GM04504 (cell line): Measurements from ENCODE around the gene FBXW7.

Experiments
- DNase-seq: peaks from one replicate; pipeline ENCODE4 v3.0.0-alpha.2; 2012; ENCODE audit warnings: low read depth

FBXW7 gene

DNA sequence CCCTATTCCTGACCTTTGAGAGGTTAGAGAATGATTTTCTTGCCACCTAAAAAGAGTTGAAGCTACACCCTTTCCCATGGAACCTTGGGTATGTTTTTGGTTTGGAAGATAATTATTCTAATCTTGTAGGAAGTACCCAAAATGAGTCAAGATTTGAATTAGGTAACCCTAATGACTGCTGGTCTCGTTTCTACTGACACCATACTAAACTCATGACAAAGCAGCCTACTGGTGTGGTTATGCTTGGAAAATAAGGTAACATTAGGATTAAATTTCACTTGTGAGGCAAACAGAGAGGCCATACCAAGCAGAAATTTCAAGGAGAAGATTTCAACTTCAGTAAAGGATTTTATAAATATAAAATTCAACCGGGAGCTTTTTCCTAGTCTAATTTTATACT is 107.9 kb downstream of the FBXW7 start:
- DNase-seq: no peak

DNA sequence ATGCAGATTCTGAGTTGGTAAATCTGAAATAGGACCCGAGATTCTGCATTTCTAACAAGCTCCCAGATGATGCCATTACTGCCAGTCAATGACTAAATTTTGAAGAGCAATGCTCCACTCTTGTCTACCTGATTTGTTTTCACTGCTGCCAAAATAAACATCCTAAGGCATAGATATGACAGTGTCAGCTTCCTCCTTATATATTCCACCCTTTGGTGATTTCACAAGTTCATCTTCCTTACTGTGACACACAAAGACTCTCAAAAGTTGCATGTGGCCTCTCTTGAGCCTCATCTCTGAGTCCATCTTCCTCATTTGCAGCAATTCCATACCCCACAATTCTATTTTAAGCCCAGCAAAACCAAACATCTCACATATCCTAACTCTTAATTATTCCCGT is 110.9 kb downstream of the FBXW7 start:
- DNase-seq: no peak

DNA sequence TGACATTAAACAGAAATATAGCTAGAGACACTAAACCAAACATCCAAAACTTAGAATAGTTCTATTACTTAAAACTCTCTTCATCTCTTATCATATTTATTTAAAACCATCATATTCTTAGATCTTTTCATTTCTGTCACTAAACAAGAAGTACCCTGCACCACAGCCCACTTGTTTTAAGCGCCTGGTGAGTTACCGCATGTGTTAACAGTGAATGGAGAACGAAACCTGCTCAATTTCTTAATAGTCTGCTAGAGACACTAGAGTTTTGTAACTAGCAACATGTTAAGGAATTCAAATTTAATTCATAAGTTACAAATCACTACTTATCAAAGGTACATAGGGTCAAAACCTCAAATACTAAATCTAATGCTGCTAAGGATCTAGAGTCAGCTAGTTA is 111.5 kb downstream of the FBXW7 start:
- DNase-seq: no peak

DNA sequence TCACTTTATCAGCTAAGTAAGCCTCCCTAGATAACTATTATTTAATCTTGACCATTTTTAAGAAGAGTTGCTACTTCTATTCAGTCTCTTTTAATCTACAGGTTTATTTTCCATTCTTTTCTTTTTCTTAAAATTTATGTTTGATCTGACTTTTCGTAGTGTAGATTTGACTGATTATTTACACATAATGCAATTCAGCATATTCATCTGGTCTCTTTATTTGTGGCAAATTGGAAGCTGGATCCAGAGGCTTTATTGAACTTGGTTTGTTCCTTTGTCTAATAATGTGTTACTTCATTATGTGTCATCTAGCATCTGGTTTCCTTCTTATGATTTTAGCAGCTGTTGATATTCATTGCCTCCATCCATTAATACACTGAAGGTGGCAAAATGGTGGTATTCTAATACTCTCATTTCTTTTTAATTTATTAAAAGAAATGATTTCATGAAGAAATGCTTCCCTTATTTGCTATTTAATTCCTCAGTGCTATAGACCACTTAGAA is 113.0 kb downstream of the FBXW7 start:
- no peak for DNase-seq

DNA sequence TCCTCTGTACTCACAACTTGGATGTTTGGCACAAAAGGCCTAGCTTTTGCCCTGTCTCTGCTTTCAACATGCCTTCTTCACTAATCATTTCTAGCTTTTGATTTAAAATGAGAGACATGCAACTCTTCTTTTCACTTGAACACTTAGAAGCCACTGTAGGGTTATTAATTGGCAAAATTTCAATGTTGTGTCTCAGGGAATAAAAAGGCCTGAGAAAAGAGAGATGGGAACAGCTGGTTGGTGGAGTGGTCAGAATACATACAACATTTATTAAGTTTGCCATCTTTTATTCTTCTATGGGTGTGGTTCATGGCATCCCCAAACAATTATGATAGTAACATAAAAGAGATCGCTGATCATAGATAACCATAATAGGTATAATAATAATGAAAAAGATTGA is 114.3 kb downstream of the FBXW7 start:
- DNase-seq: no peak

DNA sequence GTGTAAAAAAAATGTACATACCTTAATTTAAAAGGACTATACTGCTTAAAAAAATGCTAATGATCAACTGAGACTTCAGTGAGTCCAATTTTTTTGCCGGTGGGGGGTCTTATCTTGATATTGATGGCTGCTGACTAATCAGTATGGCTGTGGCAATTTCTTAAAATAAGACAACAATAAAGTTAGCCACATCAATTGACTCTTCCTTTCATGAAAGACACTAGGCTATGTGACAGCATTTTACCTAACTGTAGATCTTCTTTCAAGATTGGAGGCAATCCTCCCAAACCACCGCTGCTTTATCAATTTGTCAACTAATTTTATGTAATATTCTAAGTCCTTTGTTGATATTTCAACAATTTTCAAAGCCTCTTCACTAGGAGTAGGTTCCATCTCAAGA is 116.1 kb downstream of the FBXW7 start:
- no peak for DNase-seq

DNA sequence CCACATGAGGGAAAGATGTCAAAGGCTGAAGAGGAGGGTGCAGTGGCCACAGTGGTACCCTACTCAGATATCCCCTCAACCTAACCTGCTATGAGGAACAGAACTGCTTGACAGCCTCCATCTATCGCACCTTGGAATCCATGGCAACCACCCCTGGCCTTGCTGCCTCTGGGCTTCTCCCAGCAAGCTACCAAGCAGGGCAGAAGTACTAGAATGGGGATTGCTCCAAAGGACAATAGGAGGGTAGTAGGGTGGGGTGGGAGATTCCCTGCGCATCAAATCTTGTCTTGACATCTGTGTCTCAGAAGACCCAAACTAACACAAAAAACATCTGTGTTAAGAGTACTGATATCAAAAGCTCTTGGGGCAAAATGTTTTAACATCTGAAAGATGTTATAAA is 118.2 kb downstream of the FBXW7 start:
- DNase-seq: no peak

DNA sequence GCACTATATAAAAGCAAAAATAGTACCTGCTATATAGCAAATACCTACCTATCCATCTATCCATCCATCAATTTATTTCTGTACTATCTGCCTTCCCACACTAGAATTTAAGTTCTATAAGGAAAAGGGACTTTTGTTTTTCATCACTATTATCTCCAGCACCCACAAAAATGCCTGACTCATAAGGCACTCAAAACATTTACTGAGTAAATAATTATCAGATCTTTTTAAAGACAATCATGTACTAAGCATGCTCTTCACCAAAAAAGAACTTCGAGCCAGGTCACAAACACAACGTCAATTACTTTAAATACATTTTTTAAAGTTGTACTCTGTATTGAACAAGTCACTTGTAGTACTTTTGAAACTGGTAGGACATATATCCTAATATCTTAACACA is 119.9 kb downstream of the FBXW7 start:
- DNase-seq: no peak

DNA sequence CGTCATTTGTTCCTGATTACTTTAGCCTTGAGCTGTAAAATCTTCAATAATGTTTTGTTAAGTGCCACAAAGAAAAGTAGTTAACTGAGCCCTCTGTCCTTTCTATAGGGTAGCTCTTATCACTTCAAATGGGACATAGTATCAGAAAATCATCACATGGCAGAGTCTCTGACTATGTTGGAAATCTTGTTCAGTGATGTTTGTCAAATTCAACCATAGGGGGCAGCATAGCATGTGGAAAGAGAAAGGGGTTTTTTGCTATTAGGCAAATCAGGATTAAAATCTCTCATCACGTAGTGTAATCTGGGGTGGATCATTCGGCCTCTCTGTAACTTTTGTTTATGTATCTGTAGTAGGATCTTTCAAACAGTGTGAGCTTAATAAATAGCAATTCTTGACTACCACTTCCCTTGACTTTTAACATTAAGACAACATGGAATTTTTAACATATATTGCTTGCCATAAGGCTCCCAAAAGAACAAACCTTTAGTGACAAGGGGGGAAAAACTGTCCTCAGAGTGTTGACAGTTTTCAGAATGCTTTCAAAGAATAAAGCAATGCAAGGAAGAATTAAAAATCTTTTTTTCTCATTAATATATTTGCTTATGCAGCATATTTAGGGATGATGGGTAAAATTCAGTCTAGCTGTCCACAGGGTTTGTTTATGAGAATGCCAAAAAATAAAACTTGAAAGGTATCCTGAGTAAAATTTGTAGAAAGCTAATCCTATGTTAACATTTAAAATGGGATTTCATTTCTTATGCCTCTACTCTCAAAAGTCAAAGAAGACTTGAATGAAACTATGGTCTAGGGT is 127.2 kb downstream of the FBXW7 start:
- no peak for DNase-seq

DNA sequence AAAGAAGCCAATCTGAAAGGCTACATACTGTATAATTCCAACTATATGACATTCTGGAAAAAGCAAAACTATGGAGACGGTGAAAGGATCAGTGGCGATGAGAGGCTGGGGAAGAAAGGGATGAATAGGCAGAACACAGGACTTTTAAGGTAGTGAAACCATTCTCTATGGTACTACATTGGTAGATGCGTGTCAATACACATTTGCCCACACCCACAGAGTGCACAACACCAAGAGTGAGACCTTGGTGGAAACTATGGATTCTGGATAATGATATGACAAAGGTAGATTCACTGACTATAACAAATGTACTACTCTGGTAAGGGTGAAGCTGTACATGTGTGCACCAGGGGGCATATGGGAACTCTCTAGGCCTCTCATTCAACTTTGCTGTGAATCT is 134.5 kb downstream of the FBXW7 start:
- DNase-seq: no peak

DNA sequence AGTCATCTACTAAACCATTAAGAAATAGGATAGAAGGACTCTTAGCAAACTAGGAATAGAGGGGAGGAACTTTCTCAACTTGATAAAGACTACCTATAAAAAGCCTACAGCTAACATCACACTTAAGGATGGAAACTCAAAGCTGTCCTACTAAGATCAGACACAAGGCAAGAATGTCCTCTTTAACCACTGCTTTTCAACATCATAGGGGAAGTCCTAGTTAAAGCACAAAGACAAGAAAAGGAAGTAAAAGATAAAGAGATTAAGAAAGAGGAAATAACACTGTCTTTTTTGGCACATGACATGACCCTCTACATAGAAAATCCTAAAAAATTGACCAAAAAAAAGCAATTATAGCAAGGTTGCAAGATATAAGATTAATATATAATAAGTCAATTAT is 136.6 kb downstream of the FBXW7 start:
- DNase-seq: no peak

DNA sequence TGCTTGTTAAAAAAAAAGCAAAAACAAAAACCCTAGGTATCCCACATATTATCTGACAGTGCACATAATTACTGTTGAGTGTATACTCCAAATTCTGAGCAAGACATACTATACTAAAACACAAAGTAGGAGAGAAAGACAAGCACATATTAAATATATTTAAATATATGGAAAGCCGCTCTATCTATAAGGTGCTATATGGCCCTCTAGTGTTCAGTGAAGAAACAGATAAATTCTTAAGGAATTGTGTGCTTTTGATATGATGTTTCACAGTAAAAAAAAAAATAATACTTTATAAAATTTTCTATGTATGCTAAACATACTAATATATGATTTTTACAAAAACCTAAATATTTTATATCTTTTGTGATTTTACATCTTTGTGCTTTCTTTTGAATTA is 137.8 kb downstream of the FBXW7 start:
- no peak for DNase-seq

DNA sequence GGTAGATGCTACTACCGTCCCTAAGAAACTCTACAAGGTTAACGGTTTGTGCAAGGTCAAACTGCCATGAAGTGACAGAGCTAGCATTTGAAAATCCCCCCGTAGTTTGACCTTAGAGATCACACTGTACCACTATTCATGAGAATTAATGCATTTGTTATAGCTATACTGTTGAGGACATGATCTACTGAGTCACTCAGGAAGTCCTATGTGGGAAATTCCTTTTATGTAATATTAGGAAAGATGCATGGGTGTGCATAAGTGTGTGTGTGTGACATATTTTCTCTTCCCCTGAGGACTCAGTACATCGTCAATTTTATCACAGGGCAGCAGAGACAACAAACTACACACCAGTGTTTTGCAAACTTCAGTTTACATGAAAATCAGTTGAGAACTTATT is 141.1 kb downstream of the FBXW7 start:
- DNase-seq: no peak

DNA sequence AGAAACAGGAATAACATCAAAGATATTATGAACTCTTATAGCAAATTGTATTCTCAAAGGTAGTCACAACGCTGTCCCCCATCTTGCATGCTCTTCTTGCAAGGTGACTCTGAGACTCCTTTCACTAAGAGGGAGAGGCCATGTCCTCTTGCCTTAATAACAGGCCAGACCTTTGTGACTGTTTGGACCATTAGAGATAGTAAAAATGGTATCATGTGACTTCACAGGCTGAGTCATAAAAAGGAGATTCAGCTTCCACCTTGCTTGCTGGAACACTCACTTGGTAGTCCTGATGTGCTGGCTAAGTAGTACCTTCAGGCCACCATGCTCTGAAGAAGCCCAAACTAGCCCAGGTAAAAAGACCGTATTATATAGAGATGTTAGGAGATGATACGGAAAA is 143.8 kb downstream of the FBXW7 start:
- DNase-seq: no peak

DNA sequence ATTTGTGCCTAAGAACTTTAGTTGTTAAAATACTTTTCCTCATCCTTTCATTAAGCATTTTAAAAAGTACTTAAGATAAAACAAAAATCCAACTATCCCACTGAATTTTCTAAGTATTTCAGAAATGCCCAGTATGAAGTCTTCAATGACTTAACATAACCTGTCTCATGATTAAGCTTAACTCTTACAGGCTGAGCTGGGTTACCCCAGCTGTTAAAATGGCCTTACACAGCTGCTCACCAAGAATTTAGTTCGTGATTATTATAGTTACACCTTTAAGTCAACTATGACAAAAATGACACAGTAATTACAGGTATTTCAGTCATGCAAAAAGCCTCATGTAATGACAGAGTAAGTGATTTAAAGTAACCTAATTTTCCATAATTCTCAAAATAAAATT is 145.7 kb downstream of the FBXW7 start:
- DNase-seq: no peak

DNA sequence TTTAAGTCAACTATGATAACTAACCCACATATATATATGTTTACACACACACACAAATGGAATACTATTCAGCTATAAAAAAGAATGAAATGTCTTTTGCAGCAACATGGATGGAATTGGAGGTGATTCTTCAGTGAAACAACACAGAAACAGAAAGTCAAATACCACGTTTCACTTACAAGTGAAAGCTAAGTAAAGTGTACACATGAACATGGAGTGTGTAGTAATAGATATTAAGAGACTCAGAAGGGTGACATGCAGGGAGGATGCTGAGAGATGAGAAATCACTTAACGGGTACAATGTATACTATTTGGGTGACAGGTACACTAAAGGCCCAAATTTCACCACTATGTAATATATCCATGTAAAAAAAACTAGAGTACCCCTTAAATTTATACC is 146.5 kb downstream of the FBXW7 start:
- DNase-seq: no peak

DNA sequence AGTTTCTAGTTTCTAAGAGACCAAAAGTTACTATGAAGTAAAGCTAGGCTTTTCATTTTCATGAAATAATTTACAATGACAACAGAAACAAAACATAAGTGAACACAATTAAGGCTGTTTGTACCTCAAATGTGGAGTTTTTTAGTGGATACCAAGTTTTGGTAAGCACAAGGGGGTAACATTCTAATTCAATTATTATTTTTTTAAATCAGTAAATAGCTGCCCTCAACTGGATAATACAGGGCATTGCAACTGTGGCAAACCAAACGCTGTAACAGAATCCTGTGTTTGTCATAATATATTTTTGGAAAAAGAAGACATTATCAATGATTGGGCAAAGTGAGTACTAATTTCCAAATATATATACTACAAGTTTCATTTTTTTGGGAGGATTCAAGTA is 150.3 kb downstream of the FBXW7 start:
- no peak for DNase-seq

DNA sequence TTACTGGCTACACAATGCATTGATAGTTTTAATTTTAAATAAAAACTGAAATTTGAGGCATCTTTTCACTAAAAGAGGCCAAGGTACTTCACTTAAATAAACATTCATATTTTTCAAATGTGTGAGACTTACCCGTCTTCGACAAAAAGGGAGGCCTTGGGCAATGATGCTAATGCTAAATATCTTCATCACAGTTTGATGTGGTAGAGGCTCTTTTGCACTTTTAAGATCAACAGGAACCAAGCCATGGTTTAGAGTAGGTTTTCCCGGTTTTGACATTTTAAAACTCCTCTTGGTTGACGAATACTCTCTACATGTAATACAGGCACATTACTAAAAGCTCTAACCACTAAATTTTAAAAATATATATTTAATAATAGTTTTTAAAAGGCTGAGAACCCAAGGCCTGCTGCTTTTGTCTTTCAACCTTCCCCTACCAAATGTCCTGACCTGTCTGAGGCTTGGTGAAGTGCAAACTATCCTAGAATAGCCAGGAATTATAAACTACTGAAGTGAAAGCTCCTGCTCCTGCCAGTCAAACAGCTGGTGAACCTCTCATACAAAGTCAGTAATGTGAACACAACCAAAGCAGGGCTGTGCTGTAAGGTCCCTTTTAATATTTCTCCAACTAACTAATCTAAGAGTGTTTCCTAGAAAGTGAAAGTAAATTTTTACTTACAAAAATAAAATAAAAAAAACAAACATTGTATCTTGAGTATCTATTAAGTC is 153.7 kb downstream of the FBXW7 start:
- no peak for DNase-seq

DNA sequence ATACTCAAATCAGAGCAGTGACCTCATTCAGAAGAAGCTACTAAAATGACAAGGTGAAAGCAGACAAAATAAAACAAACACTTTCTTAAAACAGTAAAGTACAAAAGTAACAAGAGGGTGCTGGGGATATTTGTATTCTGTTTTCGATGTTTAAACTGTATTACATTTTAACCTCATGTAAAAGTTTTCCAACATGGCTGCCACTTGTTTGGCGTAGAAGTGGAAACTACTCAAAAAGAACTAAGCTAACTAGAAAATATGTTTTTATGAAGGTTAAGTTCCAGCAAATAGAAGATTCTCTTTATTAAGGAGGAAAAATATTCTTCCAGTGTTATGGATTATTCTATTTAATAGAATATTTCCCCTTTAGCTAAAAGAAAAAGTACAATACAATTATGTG is 155.0 kb downstream of the FBXW7 start:
- no peak for DNase-seq

DNA sequence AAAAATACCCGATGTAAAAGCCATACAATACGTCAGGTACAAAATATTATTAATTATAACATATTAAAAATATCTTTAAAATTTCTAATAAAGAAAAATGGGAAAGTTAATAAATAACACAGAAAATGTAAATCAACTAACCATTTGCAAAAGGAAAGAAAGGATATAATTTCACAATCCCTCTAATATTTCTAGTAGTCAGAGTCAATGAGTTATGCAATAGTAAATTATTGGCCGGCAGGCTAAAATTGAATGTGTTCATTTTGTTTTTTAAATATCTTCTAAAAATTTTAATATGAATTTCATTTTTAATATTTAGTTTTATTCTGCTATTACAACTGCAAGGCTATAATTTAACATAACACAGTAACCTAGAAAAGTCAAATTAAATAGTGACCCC is 155.7 kb downstream of the FBXW7 start:
- DNase-seq: no peak

DNA sequence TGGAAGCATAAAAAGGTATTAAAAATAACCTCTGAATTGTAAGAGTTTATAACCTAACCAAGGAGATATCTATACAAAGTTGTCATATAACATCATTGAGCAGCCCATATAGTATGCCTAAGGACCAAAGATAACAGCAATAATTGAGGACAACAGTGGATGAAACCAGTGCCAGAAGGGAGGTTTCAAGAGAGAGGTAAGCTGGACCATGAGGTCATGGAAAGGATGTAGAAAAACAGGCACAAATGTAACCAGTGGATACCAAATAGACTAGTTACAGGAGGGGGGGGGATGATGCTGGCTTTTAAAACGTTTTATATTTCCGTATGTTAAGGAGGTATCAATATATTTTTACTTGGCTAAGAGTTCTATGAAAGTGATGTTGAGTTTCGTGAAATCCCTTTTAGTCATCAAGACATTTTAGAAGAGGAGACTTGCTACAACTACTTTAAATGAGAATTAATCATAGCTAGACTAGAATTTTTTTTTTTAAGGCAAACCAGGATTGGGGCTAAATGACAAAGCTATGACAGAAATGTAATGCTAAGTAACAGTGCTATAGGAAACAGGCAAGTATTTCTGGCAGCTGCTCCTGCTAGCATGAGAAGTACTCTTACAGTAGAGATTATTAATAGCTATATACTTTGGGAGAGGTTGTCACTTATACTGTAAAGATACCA is 161.1 kb downstream of the FBXW7 start:
- no peak for DNase-seq

DNA sequence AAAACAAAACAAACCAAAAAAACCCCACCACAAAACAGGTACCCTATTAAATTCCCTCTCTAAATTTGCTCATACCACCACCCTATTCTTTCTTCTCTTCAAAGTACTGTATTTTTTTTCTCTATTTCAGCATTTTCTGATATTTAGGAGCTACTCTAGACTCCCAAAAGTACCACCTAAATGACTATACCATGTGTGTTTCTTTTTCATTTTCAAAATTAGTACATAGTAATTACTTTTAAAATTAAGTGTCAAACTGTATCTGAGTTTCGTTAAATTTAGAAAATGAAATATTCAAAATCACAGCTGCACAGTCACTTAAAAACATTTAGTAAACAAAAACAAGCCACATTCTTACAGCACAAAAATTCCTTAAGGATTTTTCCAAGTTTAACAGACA is 161.7 kb downstream of the FBXW7 start:
- no peak for DNase-seq

DNA sequence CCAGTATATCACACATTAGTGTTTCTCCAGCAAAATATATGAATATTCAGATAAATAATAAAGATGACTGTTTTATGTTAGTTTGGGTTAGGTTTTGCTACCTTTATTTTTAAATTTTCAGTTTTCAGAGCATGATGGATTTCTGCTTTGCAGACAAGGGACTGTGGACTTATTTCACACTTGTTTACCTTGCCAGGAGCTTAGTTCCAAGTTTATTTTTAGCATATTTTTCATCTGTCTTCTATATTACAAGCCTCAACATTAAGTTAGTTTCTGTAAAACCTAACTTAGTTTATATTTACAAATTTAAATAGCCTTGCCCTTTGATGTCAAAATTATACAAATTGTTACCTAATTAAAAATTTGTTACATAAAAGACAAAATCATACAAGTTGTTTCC is 163.4 kb downstream of the FBXW7 start:
- DNase-seq: no peak
